ENCODE measurements around the gene ALOX5. TPM values are rescaled to one million over a fixed set of nuclear protein-coding genes. Genes with fewer than 3 reads are reported as not detected.

The ALOX5 gene
- total RNA-seq, 1 donor from 2014 or later = 7.3 TPM

- intact Hi-C loops (cut with DNase I) = no loop called here
- ATAC-seq (no peak), DNase-seq (ENCODE audit: missing footprints) (no peak)
Measured at GRCh38 chr10:45437587-45438465, 63.8 kb downstream of the ALOX5 start.

- DNase-seq (ENCODE audit: missing footprints) (no peak), ATAC-seq (no peak)
- intact Hi-C loops (cut with DNase I) = no loop called here
Measured at GRCh38 chr10:45438466-45439090, 64.6 kb downstream of the ALOX5 start.

- intact Hi-C loops (cut with DNase I) = no loop called here
- ATAC-seq (no peak), DNase-seq (ENCODE audit: missing footprints) (no peak)
Measured at GRCh38 chr10:45439365-45439764, 65.3 kb downstream of the ALOX5 start.

GRCh38 chr10:45439873-45440272 is 65.9 kb downstream of the ALOX5 start:
- ATAC-seq (no peak), DNase-seq (ENCODE audit: missing footprints) (no peak)
- intact Hi-C loops (cut with DNase I) = no loop called here

GRCh38 chr10:45440511-45441062 is 66.6 kb downstream of the ALOX5 start:
- no peak for DNase-seq (ENCODE audit: missing footprints)
- no peak for ATAC-seq
- intact Hi-C loops (cut with DNase I) = no loop called here

- DNase-seq (ENCODE audit: missing footprints) = no peak
- intact Hi-C loops (cut with DNase I) = no loop called here
- no peak for ATAC-seq
Measured at GRCh38 chr10:45441239-45442190, 67.5 kb downstream of the ALOX5 start.

- no peak for DNase-seq (ENCODE audit: missing footprints)
- intact Hi-C loops (cut with DNase I) = no loop called here
- no peak for ATAC-seq
Measured at GRCh38 chr10:45442251-45442650, 68.2 kb downstream of the ALOX5 start.

GRCh38 chr10:45442662-45443061 is 68.6 kb downstream of the ALOX5 start:
- ATAC-seq = no peak
- no peak for DNase-seq (ENCODE audit: missing footprints)
- intact Hi-C loops (cut with DNase I) = no loop called here

GRCh38 chr10:45443101-45444009 is 69.3 kb downstream of the ALOX5 start:
- DNase-seq (ENCODE audit: missing footprints) = no peak
- ATAC-seq = no peak
- intact Hi-C loops (cut with DNase I) = no loop called here

- DNase-seq (ENCODE audit: missing footprints) = no peak
- no peak for ATAC-seq
- intact Hi-C loops (cut with DNase I) = no loop called here
Measured at GRCh38 chr10:45444022-45444421, 70.0 kb downstream of the ALOX5 start.

GRCh38 chr10:45444976-45445898 is 71.2 kb downstream of the ALOX5 start:
- DNase-seq (ENCODE audit: missing footprints) = no peak
- intact Hi-C loops (cut with DNase I) = no loop called here
- peak; percentile 84 for ATAC-seq

GRCh38 chr10:45446858-45447257 is 72.8 kb downstream of the ALOX5 start:
- intact Hi-C loops (cut with DNase I) = no loop called here
- ATAC-seq (no peak), DNase-seq (ENCODE audit: missing footprints) (no peak)

- no peak for ATAC-seq
- intact Hi-C loops (cut with DNase I) = no loop called here
- no peak for DNase-seq (ENCODE audit: missing footprints)
Measured at GRCh38 chr10:45447416-45447815, 73.4 kb downstream of the ALOX5 start.

- no peak for ATAC-seq
- intact Hi-C loops (cut with DNase I) = no loop called here
Measured at GRCh38 chr10:45450866-45451265, 76.8 kb downstream of the ALOX5 start.

GRCh38 chr10:45451407-45451806 is 77.4 kb downstream of the ALOX5 start:
- ATAC-seq (no peak), DNase-seq (ENCODE audit: missing footprints) (no peak)
- intact Hi-C loops (cut with DNase I) = no loop called here

More at GRCh38 chr10:45450866-45451265, 76.8 kb downstream of the ALOX5 start:
- DNase-seq (ENCODE audit: missing footprints) = no peak

- intact Hi-C loops (cut with DNase I) = no loop called here
- ATAC-seq (no peak), DNase-seq (ENCODE audit: missing footprints) (no peak)
Measured at GRCh38 chr10:45452268-45452667, 78.3 kb downstream of the ALOX5 start.

All from Right ventricle myocardium inferior (tissue), 1 donor.